LNCaP clone FGC (cell line): Measurements from ENCODE around the gene NFIB.
A peak's percentile ranks its signal among the peaks of the same experiment; 100 is the strongest.

Source experiments
- DNase-seq: peaks from one replicate; pipeline ENCODE4 v3.0.0-alpha.2; 2011; ENCODE audit warnings: low read depth
- H3K4me3 ChIP-seq: 2 replicates; pipeline ENCODE4 v1.5.1; 2011; ENCODE audit warnings: mild to moderate bottlenecking, low read depth, low read length, control low read depth
- CTCF ChIP-seq: IDR thresholded peaks from 2 replicates; pipeline ENCODE4 v1.5.1; 2012; ENCODE audit warnings: mild to moderate bottlenecking; ENCODE audit not compliant: control insufficient read depth, insufficient read depth; ENCODE audit errors: extremely low read depth

Gene NFIB

GRCh38 chr9:14203356-14204056, 110.4 kb downstream of the NFIB start:
- no peak for TF ChIP-seq CTCF

GRCh38 chr9:14198841-14199455, 115.0 kb downstream of the NFIB start:
- DNase-seq = peak; percentile 93
- no peak for TF ChIP-seq CTCF
- no peak overlapping the region for H3K4me3 ChIP-seq

More at GRCh38 chr9:14203356-14204056, 110.4 kb downstream of the NFIB start:
- peak; percentile 89 for DNase-seq
- 0 out of 2 replicates have a peak overlapping the region, but pooled peaks have one; percentile 2 for H3K4me3 ChIP-seq

- TF ChIP-seq CTCF = no peak
- H3K4me3 ChIP-seq = no peak overlapping the region
- DNase-seq = no peak
Measured at GRCh38 chr9:14198047-14198840, 115.7 kb downstream of the NFIB start.

GRCh38 chr9:14197325-14197858, 116.5 kb downstream of the NFIB start:
- TF ChIP-seq CTCF = no peak
- DNase-seq = no peak
- H3K4me3 ChIP-seq = no peak overlapping the region

GRCh38 chr9:14193328-14193990, 120.5 kb downstream of the NFIB start:
- TF ChIP-seq CTCF = no peak
- H3K4me3 ChIP-seq = no peak overlapping the region
- no peak for DNase-seq

- no peak for DNase-seq
- no peak for TF ChIP-seq CTCF
- no peak overlapping the region for H3K4me3 ChIP-seq
Measured at GRCh38 chr9:14192556-14192955, 121.4 kb downstream of the NFIB start.
